GM12878 (cell line): ENCODE results near the gene NOL8. TPM values are rescaled to one million over a fixed set of nuclear protein-coding genes. Genes with fewer than 3 reads are reported as not detected.

Experiments
- BACH1 ChIP-seq: fragments of 450-650 bp; IDR thresholded peaks from 2 replicates; pipeline ENCODE4 v1.6.1; 2017; ENCODE audit warnings: mild to moderate bottlenecking, borderline replicate concordance
- BRCA1 ChIP-seq: IDR thresholded peaks from 2 replicates; pipeline ENCODE4 v1.6.1; 2011; ENCODE audit warnings: low read depth, low read length, improper control_type of control experiment
- CBX5 ChIP-seq: sonication (generic); IDR thresholded peaks from 2 replicates; pipeline ENCODE4 v1.6.1; 2016; ENCODE audit warnings: low read depth, moderate library complexity, mild to moderate bottlenecking, inconsistent platforms
- CHD1 ChIP-seq: IDR thresholded peaks from 2 replicates; pipeline ENCODE4 v1.6.1; 2012; ENCODE audit warnings: low read depth, low read length, improper control_type of control experiment
- CREM ChIP-seq: IDR thresholded peaks from 2 replicates; pipeline ENCODE4 v1.6.1; 2014; ENCODE audit warnings: antibody characterized with exemption, low read depth
- EGR1 ChIP-seq, 2 experiments: IDR thresholded peaks; 1 replicate in 1 of 2; 2 replicates in 1 of 2; pipeline ENCODE4 v1.6.1; 2011 to 2012; ENCODE audit warnings: low read depth in 2 of 2, low read length in 2 of 2, borderline replicate concordance in 1 of 2, mild to moderate bottlenecking in 1 of 2, moderate library complexity in 1 of 2
- EP300 ChIP-seq, 2 experiments: fragments of 150-350 bp in 1 of 2; IDR thresholded peaks; 2 replicates each; pipeline ENCODE4 v1.6.1; 2011 to 2012; ENCODE audit warnings: low read depth in 2 of 2, low read length in 2 of 2, borderline replicate concordance in 1 of 2, improper control_type of control experiment in 1 of 2, inconsistent platforms in 1 of 2; ENCODE audit not compliant: control insufficient read depth in 1 of 2
- NFXL1 ChIP-seq: fragments of 450-650 bp; IDR thresholded peaks from 2 replicates; pipeline ENCODE4 v1.6.1; 2017; ENCODE audit warnings: antibody characterized with exemption, mild to moderate bottlenecking, borderline replicate concordance
- POLR2AphosphoS2 ChIP-seq: IDR thresholded peaks from 2 replicates; pipeline ENCODE4 v1.6.1; 2011; ENCODE audit warnings: low read depth, mild to moderate bottlenecking, low read length, improper control_type of control experiment, moderate library complexity
- RCOR1 ChIP-seq: conservative IDR thresholded peaks from 2 replicates; pipeline ENCODE4 v1.6.1; 2012; ENCODE audit warnings: low read depth, low read length, improper control_type of control experiment
- SMARCA5 ChIP-seq: fragments of 450-650 bp; IDR thresholded peaks from 2 replicates; pipeline ENCODE4 v1.6.1; 2017; ENCODE audit warnings: mild to moderate bottlenecking
- STAT1 ChIP-seq: fragments of 450-650 bp; conservative IDR thresholded peaks from 2 replicates; pipeline ENCODE4 v1.6.1; 2014; ENCODE audit warnings: antibody characterized with exemption, mild to moderate bottlenecking
- STAT3 ChIP-seq: IDR thresholded peaks from 2 replicates; pipeline ENCODE4 v1.6.1; 2011; ENCODE audit warnings: low read depth, low read length, improper control_type of control experiment
- SUPT20H ChIP-seq: IDR thresholded peaks from 2 replicates; pipeline ENCODE4 v1.6.1; 2011; ENCODE audit warnings: low read depth, mild to moderate bottlenecking, low read length, moderate library complexity, borderline replicate concordance; ENCODE audit not compliant: control insufficient read depth
- TAF1 ChIP-seq: IDR thresholded peaks from 2 replicates; pipeline ENCODE4 v1.6.1; 2011; ENCODE audit warnings: mild to moderate bottlenecking, low read depth, low read length, borderline replicate concordance
- TARDBP ChIP-seq: IDR thresholded peaks from 2 replicates; pipeline ENCODE4 v1.6.1; 2016; ENCODE audit warnings: borderline replicate concordance
- ZNF217 ChIP-seq: fragments of 450-650 bp; IDR thresholded peaks from 2 replicates; pipeline ENCODE4 v1.6.1; 2017; ENCODE audit warnings: antibody characterized with exemption, mild to moderate bottlenecking
- ZSCAN29 ChIP-seq: fragments of 450-650 bp; IDR thresholded peaks from 2 replicates; pipeline ENCODE4 v1.6.1; 2017; ENCODE audit warnings: mild to moderate bottlenecking, moderate library complexity
- ZZZ3 ChIP-seq: IDR thresholded peaks from 2 replicates; pipeline ENCODE4 v1.6.1; 2011; ENCODE audit warnings: low read depth; ENCODE audit not compliant: control insufficient read depth, insufficient read length
- polyA plus RNA-seq, 11 experiments: library from polyadenylated mRNA; depleted of rRNA in 4 of 11; unstranded in 6 of 11; stranded (reverse) in 5 of 11; fragments of >200 nt; fragmentation: Nextera tagmentation in 4 of 11; fragmentation: Illumina TruSeq in 1 of 11; extraction: Ambion mirVana in 4 of 11; extraction: Trizol in 1 of 11; gene quantifications; 1 replicate in 1 of 11; 2 replicates in 10 of 11; pipeline versions ENCODE4 v1.2.1 to v1.2.3, GENCODE V29; 2011 to 2016; ENCODE audit warnings: inconsistent platforms in 2 of 11, missing spikeins in 2 of 11, low read depth in 1 of 11
- total RNA-seq, 4 experiments: library from RNA; depleted of rRNA in 3 of 4; stranded (reverse); fragments of >200 nt in 3 of 4; fragmentation: Illumina TruSeq in 1 of 4; extraction: Trizol in 1 of 4; gene quantifications; 2 replicates each; pipeline versions ENCODE4 v1.2.1 to v1.2.3, GENCODE V29; 2013 to 2021
- TF ChIP-seq, protein P1 (sequence below): fragments of 450-650 bp; IDR thresholded peaks from 2 replicates; pipeline ENCODE4 v1.6.1; 2018; ENCODE audit warnings: mild to moderate bottlenecking, low read depth, moderate library complexity; ENCODE audit not compliant: partially characterized antibody
- TF ChIP-seq, protein P2 (sequence below): IDR thresholded peaks from 2 replicates; pipeline ENCODE4 v1.6.1; 2012; ENCODE audit warnings: low read depth, low read length, improper control_type of control experiment
- TF ChIP-seq, protein P3 (sequence below): fragments of 450-650 bp; IDR thresholded peaks from 2 replicates; pipeline ENCODE4 v1.6.1; 2016; ENCODE audit warnings: mild to moderate bottlenecking
- TF ChIP-seq, protein P4 (sequence below): fragments of 450-650 bp; IDR thresholded peaks from 2 replicates; pipeline ENCODE4 v1.6.1; 2017; ENCODE audit warnings: mild to moderate bottlenecking

Gene NOL8
- total and polyA plus RNA-seq, 10 of the 15 experiments (the other 5 are each of a cell fraction or from before 2014, with no cell fraction given) = 33.6 to 58.6 (median 49.2) TPM

DNA sequence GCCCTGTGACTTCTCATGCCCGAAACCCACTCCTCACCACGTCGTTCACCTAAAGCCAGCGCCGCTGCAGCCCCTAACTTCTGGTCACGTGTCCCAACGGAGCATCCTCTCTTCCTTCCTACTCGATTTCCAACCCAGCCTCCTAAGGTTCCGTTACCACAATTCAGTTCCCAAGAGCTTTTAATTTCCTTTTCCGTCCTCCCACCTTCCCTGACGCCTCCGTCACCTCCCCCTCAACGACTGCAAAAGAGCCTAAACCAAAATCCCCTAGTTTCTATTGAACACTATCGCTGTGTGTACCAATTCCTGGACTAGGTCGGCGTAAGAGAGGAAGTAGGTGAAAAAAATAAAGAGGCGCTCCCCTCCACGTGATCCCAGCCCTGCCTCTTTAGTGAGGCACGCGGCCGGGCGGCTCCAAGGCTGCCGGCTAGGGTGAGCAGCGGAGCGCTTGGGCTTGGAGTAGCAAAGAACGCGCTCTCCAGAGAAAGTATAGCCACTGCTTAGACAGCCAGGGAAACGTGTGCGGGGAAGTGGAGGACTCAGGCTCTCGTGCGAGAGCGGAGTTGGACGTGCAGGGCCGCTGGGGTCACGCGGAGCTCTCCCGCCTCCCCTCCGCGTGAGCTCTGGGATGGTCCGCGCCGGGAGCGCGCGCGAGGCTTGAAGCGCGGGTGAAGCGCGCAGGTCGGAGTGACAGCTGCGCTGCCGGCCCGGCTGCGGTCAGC, at the start of gene NOL8, which contains the start of gene CENPP (continued):
- peak; percentile 29; the same call in 1 of the 2 replicates for TF ChIP-seq ZSCAN29
- TF ChIP-seq EP300 (IDR thresholded peaks at IDR 0.05; ENCODE audit: borderline replicate concordance in 1 of 2, control insufficient read depth in 1 of 2, low read depth in 2 of 2, low read length in 2 of 2) = no peak; a peak in 1 of 4 replicates
- no peak for TF ChIP-seq NFXL1
- peak; percentile 90 for TF ChIP-seq POLR2AphosphoS2
- TF ChIP-seq, protein P1, sequence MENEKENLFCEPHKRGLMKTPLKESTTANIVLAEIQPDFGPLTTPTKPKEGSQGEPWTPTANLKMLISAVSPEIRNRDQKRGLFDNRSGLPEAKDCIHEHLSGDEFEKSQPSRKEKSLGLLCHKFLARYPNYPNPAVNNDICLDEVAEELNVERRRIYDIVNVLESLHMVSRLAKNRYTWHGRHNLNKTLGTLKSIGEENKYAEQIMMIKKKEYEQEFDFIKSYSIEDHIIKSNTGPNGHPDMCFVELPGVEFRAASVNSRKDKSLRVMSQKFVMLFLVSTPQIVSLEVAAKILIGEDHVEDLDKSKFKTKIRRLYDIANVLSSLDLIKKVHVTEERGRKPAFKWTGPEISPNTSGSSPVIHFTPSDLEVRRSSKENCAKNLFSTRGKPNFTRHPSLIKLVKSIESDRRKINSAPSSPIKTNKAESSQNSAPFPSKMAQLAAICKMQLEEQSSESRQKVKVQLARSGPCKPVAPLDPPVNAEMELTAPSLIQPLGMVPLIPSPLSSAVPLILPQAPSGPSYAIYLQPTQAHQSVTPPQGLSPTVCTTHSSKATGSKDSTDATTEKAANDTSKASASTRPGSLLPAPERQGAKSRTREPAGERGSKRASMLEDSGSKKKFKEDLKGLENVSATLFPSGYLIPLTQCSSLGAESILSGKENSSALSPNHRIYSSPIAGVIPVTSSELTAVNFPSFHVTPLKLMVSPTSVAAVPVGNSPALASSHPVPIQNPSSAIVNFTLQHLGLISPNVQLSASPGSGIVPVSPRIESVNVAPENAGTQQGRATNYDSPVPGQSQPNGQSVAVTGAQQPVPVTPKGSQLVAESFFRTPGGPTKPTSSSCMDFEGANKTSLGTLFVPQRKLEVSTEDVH = peak; percentile 98
- peak; percentile 96 for TF ChIP-seq TAF1
- no peak for TF ChIP-seq ZNF217
- peak; percentile 66 for TF ChIP-seq CREM
- no peak for TF ChIP-seq SMARCA5
- TF ChIP-seq STAT1 = peak; percentile 79
- peak; percentile 72 for TF ChIP-seq ZZZ3
- TF ChIP-seq BRCA1 = no peak; the same call in 1 of the 2 replicates
- TF ChIP-seq CBX5 = no peak
- TF ChIP-seq, protein P2, sequence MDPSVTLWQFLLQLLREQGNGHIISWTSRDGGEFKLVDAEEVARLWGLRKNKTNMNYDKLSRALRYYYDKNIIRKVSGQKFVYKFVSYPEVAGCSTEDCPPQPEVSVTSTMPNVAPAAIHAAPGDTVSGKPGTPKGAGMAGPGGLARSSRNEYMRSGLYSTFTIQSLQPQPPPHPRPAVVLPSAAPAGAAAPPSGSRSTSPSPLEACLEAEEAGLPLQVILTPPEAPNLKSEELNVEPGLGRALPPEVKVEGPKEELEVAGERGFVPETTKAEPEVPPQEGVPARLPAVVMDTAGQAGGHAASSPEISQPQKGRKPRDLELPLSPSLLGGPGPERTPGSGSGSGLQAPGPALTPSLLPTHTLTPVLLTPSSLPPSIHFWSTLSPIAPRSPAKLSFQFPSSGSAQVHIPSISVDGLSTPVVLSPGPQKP = peak; percentile 72; the same call in 1 of the 2 replicates
- TF ChIP-seq BACH1 = peak; percentile 60
- TF ChIP-seq, protein P3, sequence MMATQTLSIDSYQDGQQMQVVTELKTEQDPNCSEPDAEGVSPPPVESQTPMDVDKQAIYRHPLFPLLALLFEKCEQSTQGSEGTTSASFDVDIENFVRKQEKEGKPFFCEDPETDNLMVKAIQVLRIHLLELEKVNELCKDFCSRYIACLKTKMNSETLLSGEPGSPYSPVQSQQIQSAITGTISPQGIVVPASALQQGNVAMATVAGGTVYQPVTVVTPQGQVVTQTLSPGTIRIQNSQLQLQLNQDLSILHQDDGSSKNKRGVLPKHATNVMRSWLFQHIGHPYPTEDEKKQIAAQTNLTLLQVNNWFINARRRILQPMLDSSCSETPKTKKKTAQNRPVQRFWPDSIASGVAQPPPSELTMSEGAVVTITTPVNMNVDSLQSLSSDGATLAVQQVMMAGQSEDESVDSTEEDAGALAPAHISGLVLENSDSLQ = peak; percentile 96
- TF ChIP-seq RCOR1 = 0 out of 2 replicates have a peak, but pooled peaks have one; percentile 84
- peak in 1 of 2 experiments; percentile 36; a peak in 2 of 3 replicates for TF ChIP-seq EGR1 (IDR thresholded peaks at IDR 0.05; ENCODE audit: borderline replicate concordance in 1 of 2, low read depth in 2 of 2, low read length in 2 of 2)
- TF ChIP-seq SUPT20H = no peak
- TF ChIP-seq CHD1 = peak; percentile 98
- TF ChIP-seq, protein P4, sequence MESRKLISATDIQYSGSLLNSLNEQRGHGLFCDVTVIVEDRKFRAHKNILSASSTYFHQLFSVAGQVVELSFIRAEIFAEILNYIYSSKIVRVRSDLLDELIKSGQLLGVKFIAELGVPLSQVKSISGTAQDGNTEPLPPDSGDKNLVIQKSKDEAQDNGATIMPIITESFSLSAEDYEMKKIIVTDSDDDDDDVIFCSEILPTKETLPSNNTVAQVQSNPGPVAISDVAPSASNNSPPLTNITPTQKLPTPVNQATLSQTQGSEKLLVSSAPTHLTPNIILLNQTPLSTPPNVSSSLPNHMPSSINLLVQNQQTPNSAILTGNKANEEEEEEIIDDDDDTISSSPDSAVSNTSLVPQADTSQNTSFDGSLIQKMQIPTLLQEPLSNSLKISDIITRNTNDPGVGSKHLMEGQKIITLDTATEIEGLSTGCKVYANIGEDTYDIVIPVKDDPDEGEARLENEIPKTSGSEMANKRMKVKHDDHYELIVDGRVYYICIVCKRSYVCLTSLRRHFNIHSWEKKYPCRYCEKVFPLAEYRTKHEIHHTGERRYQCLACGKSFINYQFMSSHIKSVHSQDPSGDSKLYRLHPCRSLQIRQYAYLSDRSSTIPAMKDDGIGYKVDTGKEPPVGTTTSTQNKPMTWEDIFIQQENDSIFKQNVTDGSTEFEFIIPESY = no peak
- peak; percentile 81; the same call in 1 of the 2 replicates for TF ChIP-seq STAT3
- TF ChIP-seq TARDBP = no peak
